Hepatocyte (in vitro differentiated cells): ENCODE measurements around the gene PCSK6. TPM values are rescaled to one million over a fixed set of nuclear protein-coding genes. Genes with fewer than 3 reads are reported as not detected.
"Not testable (repeated sequence)": the region's sequence is repeated elsewhere in the genome, so short reads cannot be mapped to it uniquely, and the experiment has no call there.

ENCODE experiments used
- DNase-seq: peaks from one replicate; pipeline ENCODE4 v3.0.0-alpha.2; 2016; ENCODE audit warnings: low spot score
- H2AFZ ChIP-seq: fragments of 200-600 bp; sonication (generic); 2 replicates; pipeline ENCODE4 v1.6.0; 2016; ENCODE audit warnings: antibody characterized with exemption, mild to moderate bottlenecking
- H3K27ac ChIP-seq: fragments of 200-600 bp; sonication (generic); 2 replicates; pipeline ENCODE4 v1.5.1; 2016; ENCODE audit warnings: mild to moderate bottlenecking
- H3K27me3 ChIP-seq: fragments of 200-600 bp; sonication (generic); 2 replicates; pipeline ENCODE4 v1.6.1; 2016
- H3K36me3 ChIP-seq: fragments of 200-600 bp; sonication (generic); replicated peaks from 2 replicates; pipeline ENCODE4 v1.5.1; 2016; ENCODE audit warnings: low read depth; ENCODE audit not compliant: insufficient read depth
- H3K4me1 ChIP-seq: fragments of 200-600 bp; sonication (generic); 2 replicates; pipeline ENCODE4 v1.5.1; 2016; ENCODE audit warnings: mild to moderate bottlenecking, moderate library complexity; ENCODE audit not compliant: insufficient read depth
- H3K4me2 ChIP-seq: fragments of 200-600 bp; sonication (generic); 2 replicates; pipeline ENCODE4 v1.6.0; 2016
- H3K4me3 ChIP-seq: fragments of 200-600 bp; sonication (generic); 2 replicates; pipeline ENCODE4 v1.5.1; 2016; ENCODE audit warnings: mild to moderate bottlenecking
- H3K79me2 ChIP-seq: fragments of 200-600 bp; sonication (generic); 2 replicates; pipeline ENCODE4 v1.6.0; 2017; ENCODE audit warnings: mild to moderate bottlenecking
- H3K9me2 ChIP-seq: fragments of 200-600 bp; sonication (generic); replicated peaks from 2 replicates; pipeline ENCODE4 v1.6.0; 2017; ENCODE audit warnings: mild to moderate bottlenecking; ENCODE audit not compliant: insufficient read depth
- H3K9me3 ChIP-seq: fragments of 200-600 bp; sonication (generic); 2 replicates; pipeline ENCODE4 v1.5.1; 2016; ENCODE audit warnings: low read depth, mild to moderate bottlenecking
- H4K20me1 ChIP-seq: fragments of 200-600 bp; sonication (generic); 2 replicates; pipeline ENCODE4 v1.6.0; 2016; ENCODE audit warnings: mild to moderate bottlenecking; ENCODE audit not compliant: insufficient read depth, poor library complexity, severe bottlenecking
- CTCF ChIP-seq: fragments of 200-600 bp; sonication (generic); IDR thresholded peaks from 2 replicates; pipeline ENCODE4 v1.5.1; 2016; ENCODE audit warnings: antibody characterized with exemption, mild to moderate bottlenecking; ENCODE audit not compliant: poor library complexity
- EZH2 ChIP-seq: fragments of 200-600 bp; sonication (generic); IDR thresholded peaks from 2 replicates; pipeline ENCODE4 v1.6.1; 2016; ENCODE audit warnings: antibody characterized with exemption, mild to moderate bottlenecking, borderline replicate concordance
- EZH2phosphoT487 ChIP-seq: fragments of 200-600 bp; sonication (generic); IDR thresholded peaks from one replicate; pipeline ENCODE4 v1.6.1; 2018; ENCODE audit warnings: antibody characterized with exemption, mild to moderate bottlenecking, low read depth, moderate library complexity; ENCODE audit not compliant: unreplicated experiment, severe bottlenecking
- WGBS: methylation state at CpG from one replicate; pipeline ENCODE4 v1.1.6; 2016; ENCODE audit warnings: low lambda C conversion rate; ENCODE audit errors: missing lambda C conversion rate; 5-methylcytosine and 5-hydroxymethylcytosine counted together
- polyA plus RNA-seq: library from polyadenylated mRNA; unstranded; fragments of >200 nt; fragmentation: Nextera tagmentation; extraction: Ambion mirVana; gene quantifications from 2 replicates; pipeline ENCODE4 v1.2.1, GENCODE V29; 2016
- total RNA-seq: library from RNA; depleted of rRNA; stranded (reverse); fragments of >200 nt; gene quantifications from 2 replicates; pipeline ENCODE4 v1.2.3, GENCODE V29; 2014

PCSK6 gene
- total and polyA plus RNA-seq, 2 experiments from 2014 or later: 31.7 to 40.5 TPM

DNA sequence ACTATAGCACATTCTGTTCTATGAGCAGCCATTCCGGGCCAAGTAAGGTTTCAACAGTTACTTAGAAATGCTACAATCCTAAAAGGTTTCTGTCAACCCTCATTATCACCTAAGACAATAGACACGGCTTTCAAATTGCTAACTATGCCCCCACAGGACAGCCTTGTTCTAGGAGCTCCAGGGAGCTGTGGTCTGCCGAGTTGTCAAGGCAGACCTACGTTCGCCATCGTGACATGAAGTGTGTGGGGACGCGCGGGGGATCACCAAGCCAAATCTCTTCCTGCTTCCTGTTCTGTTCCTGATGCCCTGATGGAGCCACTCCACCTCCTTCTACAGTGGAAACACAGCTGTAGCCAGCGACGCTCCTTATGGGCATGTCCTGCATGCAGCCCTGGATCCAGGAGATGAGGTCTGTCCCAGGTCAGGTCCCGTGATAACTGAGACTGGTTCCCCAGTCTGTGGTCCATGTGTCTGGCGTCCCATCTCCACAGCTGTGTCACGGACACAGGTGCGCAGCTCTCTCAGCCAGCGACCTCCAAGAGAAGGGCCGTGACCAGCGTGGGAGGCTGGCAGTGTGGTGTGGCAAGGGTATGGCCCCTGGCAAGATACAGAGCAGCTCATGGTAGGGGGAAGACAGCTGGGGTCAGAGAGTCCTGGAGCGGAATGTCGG lies 82.8 kb downstream of the PCSK6 start:
- Histone ChIP-seq H3K4me2 (no peak overlapping the region), H3K9me3 (no peaks in the 10 kb centered on the region), H3K27me3 (no peaks in the 10 kb centered on the region), H3K79me2 (no peaks in the 10 kb centered on the region), H3K36me3 (no peaks in the 10 kb centered on the region), H3K27ac (no peak overlapping the region), H2AFZ (no peak overlapping the region), H3K4me3 (no peak overlapping the region), H4K20me1 (no peaks in the 10 kb centered on the region), H3K4me1 (no peaks in the 10 kb centered on the region), H3K9me2 (no peaks in the 10 kb centered on the region)
- no peak for DNase-seq
- 91% methylated on average over 20 of the region's 20 CpGs for WGBS
- TF ChIP-seq EZH2 (no peak), CTCF (no peak), EZH2phosphoT487 (no peak)

GRCh38 chr15:101406036-101406435 lies 83.5 kb downstream of the PCSK6 start:
- no peaks in the 10 kb centered on the region for H3K79me2 ChIP-seq
- H4K20me1 ChIP-seq: no peaks in the 10 kb centered on the region
- no peaks in the 10 kb centered on the region for H3K9me3 ChIP-seq
- no peak overlapping the region for H3K4me2 ChIP-seq
- no peaks in the 10 kb centered on the region for H3K27me3 ChIP-seq
- no peak for DNase-seq
- H3K9me2 ChIP-seq: no peaks in the 10 kb centered on the region
- WGBS: 71% methylated on average over 12 of the region's 12 CpGs
- H3K36me3 ChIP-seq: no peaks in the 10 kb centered on the region
- no peak overlapping the region for H2AFZ ChIP-seq
- H3K4me1 ChIP-seq: no peaks in the 10 kb centered on the region
- no peak overlapping the region for H3K4me3 ChIP-seq
- TF ChIP-seq EZH2phosphoT487: no peak
- no peak for TF ChIP-seq EZH2
- no peak for TF ChIP-seq CTCF
- H3K27ac ChIP-seq: no peak overlapping the region

DNA sequence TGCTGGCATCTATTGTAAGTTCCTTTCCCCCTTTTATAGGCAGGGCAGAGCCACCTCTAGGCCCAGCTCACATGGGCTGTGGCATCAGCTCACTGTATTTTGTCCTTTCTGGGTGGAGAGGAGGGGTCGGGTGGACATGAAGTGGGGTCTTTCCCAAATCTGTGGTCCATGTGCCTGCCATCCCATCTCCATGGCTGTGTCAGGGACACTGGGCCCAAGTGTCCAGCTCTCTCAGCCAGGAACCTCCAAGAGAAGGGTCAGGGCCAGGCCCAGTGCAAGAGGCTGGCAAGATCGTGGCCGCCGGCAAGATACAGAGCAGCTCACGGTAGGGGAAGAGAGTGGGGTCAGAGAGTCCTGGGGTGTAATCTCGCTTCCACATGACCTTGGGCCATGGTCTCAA lies 85.3 kb downstream of the PCSK6 start:
- H3K4me3 ChIP-seq: no peak overlapping the region
- no peak overlapping the region for H3K4me2 ChIP-seq
- WGBS: 94% methylated on average over 6 of the region's 6 CpGs
- no peaks in the 10 kb centered on the region for H3K36me3 ChIP-seq
- H3K27me3 ChIP-seq: no peaks in the 10 kb centered on the region
- no peaks in the 10 kb centered on the region for H3K4me1 ChIP-seq
- no peak for DNase-seq
- H3K27ac ChIP-seq: no peak overlapping the region
- TF ChIP-seq EZH2: no peak
- TF ChIP-seq CTCF: no peak
- no peak for TF ChIP-seq EZH2phosphoT487
- no peaks in the 10 kb centered on the region for H4K20me1 ChIP-seq
- no peaks in the 10 kb centered on the region for H3K79me2 ChIP-seq
- H2AFZ ChIP-seq: no peak overlapping the region
- H3K9me3 ChIP-seq: no peaks in the 10 kb centered on the region
- H3K9me2 ChIP-seq: no peaks in the 10 kb centered on the region

- not testable (repeated sequence) for H3K9me3 ChIP-seq, H3K9me2 ChIP-seq, H3K4me2 ChIP-seq, H2AFZ ChIP-seq, H3K36me3 ChIP-seq, H3K27me3 ChIP-seq, H4K20me1 ChIP-seq, H3K4me1 ChIP-seq, H3K27ac ChIP-seq, H3K79me2 ChIP-seq, DNase-seq, H3K4me3 ChIP-seq
- WGBS: 100% methylated on average over 1 of the region's 4 CpGs
These were observed 86.6 kb downstream of the PCSK6 start for GRCh38 chr15:101402883-101403282.
